Measurements from ENCODE around the gene GBP6.
"Not testable (repeated sequence)": the region's sequence is repeated elsewhere in the genome, so short reads cannot be mapped to it uniquely, and the experiment has no call there.

The GBP6 gene

DNA sequence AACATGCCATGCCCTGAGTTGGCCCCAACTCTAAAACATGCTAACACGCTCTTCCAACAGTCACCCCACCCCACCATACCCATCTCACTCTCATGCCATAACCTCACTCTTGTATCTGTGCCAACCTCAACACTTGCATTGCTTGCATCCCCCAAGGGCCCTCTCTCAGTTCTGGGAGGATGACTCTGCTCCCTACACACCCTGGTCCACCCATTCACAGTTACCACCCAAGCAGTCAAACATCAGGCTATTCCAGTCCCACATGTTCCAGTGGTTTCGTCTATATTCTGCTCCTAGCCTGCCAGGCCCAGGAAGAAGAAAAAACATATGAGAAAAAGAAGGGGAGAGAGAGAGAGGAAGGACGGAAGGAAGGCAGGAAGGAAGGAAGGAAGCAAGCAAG lies 31.0 kb downstream of the GBP6 start:
- TF ChIP-seq POLR2A (IDR thresholded peaks at IDR 0.05; ENCODE audit: low read length), result no peak
- no peak for TF ChIP-seq GATA1 (IDR thresholded peaks at IDR 0.05; ENCODE audit: low read depth, low read length)
- DNase-seq, result no peak

- TF ChIP-seq GATA1 (IDR thresholded peaks at IDR 0.05; ENCODE audit: low read depth, low read length) (no peak), POLR2A (IDR thresholded peaks at IDR 0.05; ENCODE audit: low read length) (no peak)
- DNase-seq, result no peak
These were observed 33.0 kb downstream of the GBP6 start for GRCh38 chr1:89396902-89397301.

GRCh38 chr1:89405275-89405929 lies 41.5 kb downstream of the GBP6 start:
- TF ChIP-seq GATA1 (IDR thresholded peaks at IDR 0.05; ENCODE audit: low read depth, low read length), result no peak
- DNase-seq, result no peak

DNA sequence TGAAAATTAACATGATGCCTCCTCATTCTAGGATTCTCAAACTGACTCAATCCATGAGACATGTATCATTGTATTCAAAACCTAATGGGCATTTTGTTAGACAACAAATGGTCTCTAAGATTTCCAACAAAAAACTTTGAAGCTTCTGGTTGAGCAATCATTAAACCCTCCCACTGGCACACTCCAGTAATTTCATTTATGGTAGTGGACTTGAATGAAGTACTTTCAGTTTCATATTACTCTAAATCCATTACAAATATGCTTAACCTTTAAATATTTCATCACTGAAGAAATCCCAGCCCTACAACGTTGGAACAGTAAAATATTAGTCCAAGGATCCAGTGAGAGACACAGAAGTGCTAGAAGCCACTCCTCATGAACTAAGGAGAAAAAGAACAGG lies 43.5 kb downstream of the GBP6 start:
- no peak for DNase-seq
- TF ChIP-seq GATA1 (IDR thresholded peaks at IDR 0.05; ENCODE audit: low read depth, low read length) (no peak), POLR2A (IDR thresholded peaks at IDR 0.05; ENCODE audit: low read length) (no peak)

- DNase-seq, result not testable (repeated sequence)
These were observed 43.9 kb downstream of the GBP6 start for GRCh38 chr1:89407768-89408167.

DNA sequence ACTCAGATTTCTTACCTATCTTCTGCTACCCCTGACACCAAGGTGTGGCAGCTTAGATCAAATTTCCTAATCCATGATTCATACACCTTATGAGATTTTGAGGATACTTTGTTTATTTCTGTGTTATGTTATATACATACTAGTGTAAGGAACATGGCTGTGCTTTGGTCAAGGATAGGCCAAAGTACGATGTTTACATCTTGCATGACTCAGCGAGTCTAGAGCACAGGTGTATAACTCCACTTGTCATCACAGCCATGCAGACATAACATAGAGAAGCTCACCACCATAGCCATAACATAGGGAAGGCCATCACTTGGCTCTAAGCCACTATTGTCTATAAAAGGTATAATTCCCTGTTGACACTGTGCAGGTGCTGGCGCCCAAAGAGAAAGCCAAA lies 61.2 kb downstream of the GBP6 start:
- no peak for DNase-seq
- TF ChIP-seq GATA1 (IDR thresholded peaks at IDR 0.05; ENCODE audit: low read depth, low read length) (no peak), POLR2A (IDR thresholded peaks at IDR 0.05; ENCODE audit: low read length) (no peak)

GRCh38 chr1:89429062-89429461 lies 65.2 kb downstream of the GBP6 start:
- no peak for DNase-seq
- no peak for TF ChIP-seq GATA1 (IDR thresholded peaks at IDR 0.05; ENCODE audit: low read depth, low read length)
- TF ChIP-seq POLR2A (IDR thresholded peaks at IDR 0.05; ENCODE audit: low read length), result no peak

DNA sequence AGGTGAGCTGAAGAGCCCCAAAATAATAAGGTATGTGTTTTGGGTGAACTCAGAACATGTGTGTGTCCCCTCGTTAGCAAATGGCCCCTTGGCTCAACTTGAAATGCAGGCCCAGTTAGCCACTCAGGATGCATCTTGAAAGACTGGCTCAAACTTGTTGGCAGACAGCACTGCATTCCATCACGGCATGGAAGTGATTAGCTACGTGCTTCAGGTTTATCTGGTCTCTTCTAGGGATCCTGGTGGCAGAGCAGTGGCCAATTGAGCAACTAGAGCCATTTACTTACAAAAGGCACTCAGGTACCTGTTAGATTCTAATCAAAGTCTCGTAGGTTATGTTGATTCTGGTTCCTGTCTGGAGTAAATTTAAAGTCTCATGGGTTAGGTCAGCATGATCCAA lies 65.8 kb downstream of the GBP6 start:
- not testable (repeated sequence) for DNase-seq

GRCh38 chr1:89433421-89433820 lies 69.6 kb downstream of the GBP6 start:
- no peak for DNase-seq
- TF ChIP-seq GATA1 (IDR thresholded peaks at IDR 0.05; ENCODE audit: low read depth, low read length) (no peak), POLR2A (IDR thresholded peaks at IDR 0.05; ENCODE audit: low read length) (no peak)

DNA sequence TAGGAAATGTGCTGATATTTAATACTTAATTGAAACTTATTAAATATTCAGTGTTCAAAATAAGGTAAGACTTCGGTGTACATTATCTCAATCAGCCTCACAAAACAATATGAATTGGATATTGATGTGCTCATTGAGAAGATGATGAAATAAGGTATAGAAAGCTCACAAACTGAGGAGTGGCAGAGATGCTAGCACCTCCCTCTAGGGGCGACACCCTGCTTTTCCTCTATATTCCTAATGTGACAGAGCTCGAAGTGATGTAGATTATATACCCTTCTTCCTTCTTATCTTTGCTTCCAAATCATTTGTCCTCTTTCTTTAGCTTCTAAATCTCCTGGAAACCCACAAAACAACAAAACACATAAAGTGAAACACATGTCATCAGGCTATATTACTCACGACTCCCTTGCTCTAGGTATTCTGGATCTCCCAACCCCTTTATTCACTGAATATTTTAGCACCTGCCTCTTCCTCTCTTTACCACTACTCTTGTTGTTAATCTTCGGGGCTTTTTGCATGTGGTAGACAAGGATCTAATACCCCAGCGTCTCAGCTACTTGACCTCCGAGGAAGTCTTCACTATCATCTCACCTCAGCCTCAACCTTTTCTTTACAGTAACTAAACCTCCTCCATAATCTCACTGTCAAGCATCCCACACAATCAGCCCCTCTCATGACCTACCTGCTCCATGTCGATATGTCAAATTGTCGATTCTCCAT lies 70.4 kb downstream of the GBP6 start:
- DNase-seq, result not testable (repeated sequence)

All from erythroblast (primary cell).